ENCODE measurements around the gene ARHGAP18.
A peak's percentile ranks its signal among the peaks of the same experiment; 100 is the strongest.

The ARHGAP18 gene

DNA sequence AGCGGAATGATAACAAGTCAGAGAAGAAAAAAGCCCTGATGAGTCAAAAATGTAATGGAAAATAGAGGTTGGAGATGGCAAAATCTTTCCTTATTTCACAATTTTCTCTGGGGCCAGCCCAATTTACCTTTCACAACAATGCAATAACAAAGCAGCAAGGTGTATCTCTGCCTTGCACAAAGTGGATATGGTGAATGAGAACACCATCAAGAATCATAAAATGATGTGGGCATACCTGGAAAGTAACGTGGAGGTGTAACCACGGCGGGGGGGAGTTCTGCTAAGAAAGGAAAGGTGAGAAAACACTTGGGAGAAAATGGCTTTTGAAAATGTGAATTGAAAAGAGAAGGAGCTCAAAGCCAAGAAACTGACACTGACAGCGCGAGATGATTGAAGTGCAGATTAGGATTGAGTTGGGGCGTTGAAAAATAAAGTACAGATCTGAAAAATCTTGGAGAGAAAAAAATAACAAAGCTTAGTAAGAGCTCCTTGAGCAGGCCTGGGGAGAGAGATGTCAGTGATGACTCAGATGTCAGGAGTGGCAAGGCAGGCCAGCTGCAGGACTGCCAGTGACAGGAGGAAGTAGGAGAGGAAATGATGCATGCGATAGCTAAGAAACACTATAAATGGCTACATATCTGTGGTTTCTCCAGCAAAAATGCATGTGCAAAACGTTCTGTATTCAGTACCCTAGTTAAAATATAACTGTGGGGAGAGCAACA lies 26.2 kb downstream of the ARHGAP18 start:
- no peak overlapping the region for H3K4me3 ChIP-seq (ENCODE audit: insufficient read depth, low read length, poor library complexity, severe bottlenecking)

DNA sequence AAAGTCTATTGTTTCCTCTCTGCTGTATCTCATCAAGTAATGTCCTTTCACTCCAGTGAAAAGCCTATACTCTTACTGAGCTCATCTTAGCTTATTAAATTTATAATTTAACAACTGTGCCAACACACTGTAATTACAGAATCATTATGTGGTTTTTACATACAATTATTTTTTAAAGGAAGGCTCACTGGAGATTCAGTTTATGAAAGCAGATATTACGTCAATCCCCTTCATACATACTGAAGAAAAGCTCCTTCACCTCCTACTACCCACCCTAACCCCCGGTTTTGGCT lies 28.1 kb downstream of the ARHGAP18 start:
- Histone ChIP-seq H3K79me2 (ENCODE audit: insufficient read depth, low read length) (no peaks in the 10 kb centered on the region), H3K27ac (ENCODE audit: low read depth, low read length) (no peak overlapping the region), H3K9ac (ENCODE audit: low read length) (no peak overlapping the region), H2AFZ (ENCODE audit: low read depth, low read length, severe bottlenecking) (no peak overlapping the region), H3K9me3 (ENCODE audit: insufficient read depth, low read length) (no peaks in the 10 kb centered on the region), H4K20me1 (ENCODE audit: low read depth, low read length) (no peaks in the 10 kb centered on the region), H3K4me3 (ENCODE audit: insufficient read depth, low read length, poor library complexity, severe bottlenecking) (no peak overlapping the region), H3F3A (ENCODE audit: insufficient read depth) (no peaks in the 10 kb centered on the region), H3K9me2 (replicated peaks; ENCODE audit: insufficient read depth, low read length) (no peaks in the 10 kb centered on the region), H3K4me2 (ENCODE audit: low read depth, low read length, poor library complexity, severe bottlenecking) (no peak overlapping the region), H3K27me3 (ENCODE audit: low read length) (no peaks in the 10 kb centered on the region), H3K36me3 (ENCODE audit: low read length) (no peaks in the 10 kb centered on the region)
- no peak for TF ChIP-seq EZH2phosphoT487 (conservative IDR thresholded peaks at IDR 0.05; ENCODE audit: low read length)

More for the DNA sequence above, 26.2 kb downstream of the ARHGAP18 start:
- H3K9me2 ChIP-seq (replicated peaks; ENCODE audit: insufficient read depth, low read length): no peaks in the 10 kb centered on the region
- no peaks in the 10 kb centered on the region for H3K27me3 ChIP-seq (ENCODE audit: low read length)
- no peaks in the 10 kb centered on the region for H3K79me2 ChIP-seq (ENCODE audit: insufficient read depth, low read length)
- H3K4me2 ChIP-seq (ENCODE audit: low read depth, low read length, poor library complexity, severe bottlenecking): peak overlapping the region; percentile 48
- H2AFZ ChIP-seq (ENCODE audit: low read depth, low read length, severe bottlenecking): no peak overlapping the region
- H3K36me3 ChIP-seq (ENCODE audit: low read length): no peaks in the 10 kb centered on the region
- no peak overlapping the region for H3K9ac ChIP-seq (ENCODE audit: low read length)
- H3K27ac ChIP-seq (ENCODE audit: low read depth, low read length): no peak overlapping the region
- no peaks in the 10 kb centered on the region for H4K20me1 ChIP-seq (ENCODE audit: low read depth, low read length)
- no peaks in the 10 kb centered on the region for H3K9me3 ChIP-seq (ENCODE audit: insufficient read depth, low read length)
- TF ChIP-seq EZH2phosphoT487 (conservative IDR thresholded peaks at IDR 0.05; ENCODE audit: low read length): no peak
- TF ChIP-seq, protein P1, sequence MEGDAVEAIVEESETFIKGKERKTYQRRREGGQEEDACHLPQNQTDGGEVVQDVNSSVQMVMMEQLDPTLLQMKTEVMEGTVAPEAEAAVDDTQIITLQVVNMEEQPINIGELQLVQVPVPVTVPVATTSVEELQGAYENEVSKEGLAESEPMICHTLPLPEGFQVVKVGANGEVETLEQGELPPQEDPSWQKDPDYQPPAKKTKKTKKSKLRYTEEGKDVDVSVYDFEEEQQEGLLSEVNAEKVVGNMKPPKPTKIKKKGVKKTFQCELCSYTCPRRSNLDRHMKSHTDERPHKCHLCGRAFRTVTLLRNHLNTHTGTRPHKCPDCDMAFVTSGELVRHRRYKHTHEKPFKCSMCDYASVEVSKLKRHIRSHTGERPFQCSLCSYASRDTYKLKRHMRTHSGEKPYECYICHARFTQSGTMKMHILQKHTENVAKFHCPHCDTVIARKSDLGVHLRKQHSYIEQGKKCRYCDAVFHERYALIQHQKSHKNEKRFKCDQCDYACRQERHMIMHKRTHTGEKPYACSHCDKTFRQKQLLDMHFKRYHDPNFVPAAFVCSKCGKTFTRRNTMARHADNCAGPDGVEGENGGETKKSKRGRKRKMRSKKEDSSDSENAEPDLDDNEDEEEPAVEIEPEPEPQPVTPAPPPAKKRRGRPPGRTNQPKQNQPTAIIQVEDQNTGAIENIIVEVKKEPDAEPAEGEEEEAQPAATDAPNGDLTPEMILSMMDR (IDR thresholded peaks at IDR 0.05; ENCODE audit: insufficient read depth, low read length, poor library complexity, severe bottlenecking): no peak
- no peaks in the 10 kb centered on the region for H3F3A ChIP-seq (ENCODE audit: insufficient read depth)

DNA sequence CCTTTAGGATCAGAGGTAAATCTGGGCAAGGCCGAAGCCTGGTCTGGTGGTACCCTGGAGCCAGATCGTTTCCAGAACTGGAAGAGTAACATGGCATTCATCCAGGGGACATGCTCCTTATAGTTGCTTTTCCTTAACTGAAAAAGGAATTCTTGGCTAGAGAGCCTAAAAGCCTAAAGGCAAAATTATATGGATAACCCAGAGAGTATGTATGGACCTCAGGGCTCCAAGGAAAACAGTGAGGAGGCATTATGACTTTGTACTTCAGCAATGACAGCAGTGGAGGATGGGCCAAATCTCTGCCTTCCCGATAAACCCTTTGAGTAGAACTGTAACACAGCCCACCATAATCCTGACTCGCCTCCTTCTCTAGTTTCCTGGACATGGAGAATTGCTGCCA lies 29.3 kb downstream of the ARHGAP18 start:
- Histone ChIP-seq H3K4me3 (ENCODE audit: insufficient read depth, low read length, poor library complexity, severe bottlenecking) (no peak overlapping the region), H3K9me2 (replicated peaks; ENCODE audit: insufficient read depth, low read length) (no peaks in the 10 kb centered on the region), H3K27me3 (ENCODE audit: low read length) (no peaks in the 10 kb centered on the region), H3K4me2 (ENCODE audit: low read depth, low read length, poor library complexity, severe bottlenecking) (no peak overlapping the region), H3K9me3 (ENCODE audit: insufficient read depth, low read length) (no peaks in the 10 kb centered on the region), H3K36me3 (ENCODE audit: low read length) (no peaks in the 10 kb centered on the region), H4K20me1 (ENCODE audit: low read depth, low read length) (no peaks in the 10 kb centered on the region), H2AFZ (ENCODE audit: low read depth, low read length, severe bottlenecking) (no peak overlapping the region), H3F3A (ENCODE audit: insufficient read depth) (no peaks in the 10 kb centered on the region), H3K9ac (ENCODE audit: low read length) (no peak overlapping the region), H3K27ac (ENCODE audit: low read depth, low read length) (no peak overlapping the region), H3K79me2 (ENCODE audit: insufficient read depth, low read length) (no peaks in the 10 kb centered on the region)
- TF ChIP-seq EZH2phosphoT487 (conservative IDR thresholded peaks at IDR 0.05; ENCODE audit: low read length): no peak

DNA sequence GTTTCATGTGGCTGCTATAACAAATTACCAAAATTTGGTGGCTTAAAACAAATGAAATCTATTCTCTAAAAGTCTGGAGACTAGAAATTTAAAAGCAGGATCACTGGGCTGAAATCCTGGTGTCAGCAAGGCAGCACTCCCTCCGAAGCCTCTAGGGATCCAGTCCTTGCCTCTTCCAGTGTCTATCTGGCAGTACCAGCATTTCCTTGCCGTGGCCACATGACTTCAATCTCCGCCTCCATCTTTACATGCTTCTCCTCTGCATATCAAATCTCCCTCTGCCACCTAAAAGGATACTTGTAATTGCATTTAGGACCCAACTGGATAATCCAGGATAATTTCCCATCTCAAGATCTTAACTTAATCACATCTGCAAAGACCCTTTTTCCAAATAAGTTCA lies 30.2 kb downstream of the ARHGAP18 start:
- Histone ChIP-seq H3K4me3 (ENCODE audit: insufficient read depth, low read length, poor library complexity, severe bottlenecking) (no peak overlapping the region), H3K27ac (ENCODE audit: low read depth, low read length) (no peak overlapping the region), H2AFZ (ENCODE audit: low read depth, low read length, severe bottlenecking) (no peak overlapping the region), H4K20me1 (ENCODE audit: low read depth, low read length) (no peaks in the 10 kb centered on the region), H3K9me2 (replicated peaks; ENCODE audit: insufficient read depth, low read length) (no peaks in the 10 kb centered on the region), H3F3A (ENCODE audit: insufficient read depth) (no peaks in the 10 kb centered on the region), H3K79me2 (ENCODE audit: insufficient read depth, low read length) (no peaks in the 10 kb centered on the region), H3K36me3 (ENCODE audit: low read length) (no peaks in the 10 kb centered on the region), H3K9me3 (ENCODE audit: insufficient read depth, low read length) (no peaks in the 10 kb centered on the region), H3K27me3 (ENCODE audit: low read length) (no peaks in the 10 kb centered on the region), H3K9ac (ENCODE audit: low read length) (no peak overlapping the region), H3K4me2 (ENCODE audit: low read depth, low read length, poor library complexity, severe bottlenecking) (no peak overlapping the region)
- TF ChIP-seq, protein P1 (IDR thresholded peaks at IDR 0.05; ENCODE audit: insufficient read depth, low read length, poor library complexity, severe bottlenecking): no peak
- TF ChIP-seq EZH2phosphoT487 (conservative IDR thresholded peaks at IDR 0.05; ENCODE audit: low read length): no peak

All from SU-DHL-6 (cell line).